Activated CD4-positive, CD25-positive, alpha-beta regulatory T cell (primary cell): Measurements from ENCODE around the gene TSG101.

Experiments
- DNase-seq, 4 experiments: peaks; one replicate each; lab custom pipeline; 2025; lab: John Stamatoyannopoulos, UW

TSG101 gene

GRCh38 chr11:18526521-18527296, at the start of gene TSG101:
Gene TSG101, minus strand, starts transcription at chr11:18526942. Its CDS starts 126 bp downstream, at chr11:18526816.
- DNase-seq: peak; percentile 80 to 89 (median 84)

DNA sequence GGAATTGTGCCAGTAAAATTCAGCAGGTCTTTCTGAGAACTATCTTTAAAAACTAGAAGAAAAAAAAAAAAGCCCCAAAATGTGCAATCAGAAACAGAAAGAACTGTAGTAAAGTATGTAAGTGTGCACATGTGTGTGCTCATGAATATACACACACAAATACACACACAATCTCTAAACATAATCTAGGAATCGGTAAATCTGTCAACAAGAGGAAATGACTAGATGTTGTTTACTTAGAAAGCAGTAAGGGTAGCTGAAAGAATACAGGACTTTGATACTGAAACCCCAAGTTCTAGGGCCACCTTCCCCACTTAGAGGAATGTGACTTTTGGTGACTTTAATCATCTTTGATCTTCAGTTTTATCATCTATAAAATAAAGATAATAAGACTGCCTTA, 48.6 kb upstream of the TSG101 start:
- no peak for DNase-seq

DNA sequence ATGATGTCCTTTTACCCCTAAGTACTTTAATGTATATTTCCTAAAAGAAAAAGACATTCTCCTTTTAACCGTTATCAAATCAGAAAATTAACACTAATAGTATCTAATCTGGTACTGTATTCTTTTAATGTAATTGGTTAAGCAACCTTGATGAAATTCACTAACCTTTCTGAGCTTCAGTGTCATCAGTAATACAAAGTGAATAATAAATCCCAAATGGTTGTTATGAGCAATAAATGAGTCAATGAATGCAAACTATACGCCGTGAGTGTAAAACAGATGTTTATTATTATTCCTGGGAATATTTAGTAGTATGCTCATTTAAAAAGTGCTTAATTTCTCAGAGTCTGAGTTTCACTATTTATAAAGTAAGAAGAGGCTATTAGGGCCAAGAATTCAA, 40.3 kb upstream of the TSG101 start:
- no peak for DNase-seq

DNA sequence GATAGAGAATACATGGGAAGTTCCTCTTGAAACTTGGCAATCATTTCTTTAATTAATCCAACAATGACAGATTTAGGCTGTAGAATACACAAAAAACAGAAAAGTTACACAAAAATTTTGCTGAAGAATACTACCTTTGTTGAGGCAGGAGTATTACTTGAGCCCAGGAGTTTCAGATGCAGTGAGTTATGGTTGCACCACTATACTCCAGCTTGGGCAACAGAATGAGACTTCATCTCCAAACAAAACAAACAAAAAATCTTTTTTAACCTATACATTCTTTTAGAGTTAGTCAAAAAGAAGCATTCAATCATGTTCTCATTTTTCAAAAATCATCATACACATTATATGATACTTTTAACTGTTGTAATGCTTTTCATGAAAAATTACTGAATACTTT, 39.7 kb upstream of the TSG101 start:
- no peak for DNase-seq

DNA sequence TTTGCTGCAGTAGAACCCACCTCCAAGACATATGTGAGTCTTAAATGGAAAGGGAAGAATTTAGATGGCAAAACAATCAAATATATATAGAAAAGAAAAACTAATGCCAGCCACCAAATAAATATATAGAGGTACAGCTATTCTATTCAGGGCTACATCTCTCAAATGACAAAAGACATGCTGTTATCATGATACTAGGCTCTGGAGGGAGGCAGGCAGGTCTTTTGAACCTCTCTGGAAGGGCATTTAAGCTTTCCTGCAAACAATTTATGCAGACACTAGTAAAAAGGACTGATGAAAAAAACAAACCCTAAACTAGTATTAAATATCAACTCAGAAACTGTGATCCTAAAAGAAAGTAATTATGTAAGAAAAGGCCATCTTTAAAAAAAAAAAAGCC, 37.4 kb upstream of the TSG101 start:
- DNase-seq: no peak

DNA sequence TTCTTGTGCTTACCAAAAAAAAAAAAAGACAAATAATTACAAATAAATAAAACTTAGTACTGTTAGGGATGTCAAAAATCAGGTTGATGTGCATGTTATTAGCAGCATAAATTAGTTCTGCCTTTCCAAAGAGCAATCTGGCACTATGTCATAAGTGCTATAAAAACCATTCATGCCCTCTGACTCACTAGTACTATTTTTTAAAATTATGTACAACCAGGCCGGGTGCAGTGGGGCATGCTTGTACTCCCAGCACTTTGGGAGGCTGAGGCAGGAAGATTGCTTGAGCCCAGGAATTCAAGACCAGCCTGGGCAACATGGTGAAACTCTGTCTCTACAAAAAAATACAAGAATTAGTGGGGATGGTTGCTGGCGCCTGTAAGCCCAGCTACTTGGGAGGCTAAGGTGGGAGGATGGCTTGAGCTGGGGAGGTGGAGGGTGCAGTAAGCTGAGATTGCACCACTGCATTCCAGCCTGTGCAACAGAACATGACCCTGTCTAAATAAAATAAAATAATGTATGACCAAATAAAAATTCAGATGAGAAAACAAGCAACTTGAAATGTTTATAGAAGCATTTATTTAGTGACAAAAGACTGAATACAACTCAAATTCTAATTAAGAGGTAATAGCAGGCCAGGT, 36.5 kb upstream of the TSG101 start:
- no peak for DNase-seq

DNA sequence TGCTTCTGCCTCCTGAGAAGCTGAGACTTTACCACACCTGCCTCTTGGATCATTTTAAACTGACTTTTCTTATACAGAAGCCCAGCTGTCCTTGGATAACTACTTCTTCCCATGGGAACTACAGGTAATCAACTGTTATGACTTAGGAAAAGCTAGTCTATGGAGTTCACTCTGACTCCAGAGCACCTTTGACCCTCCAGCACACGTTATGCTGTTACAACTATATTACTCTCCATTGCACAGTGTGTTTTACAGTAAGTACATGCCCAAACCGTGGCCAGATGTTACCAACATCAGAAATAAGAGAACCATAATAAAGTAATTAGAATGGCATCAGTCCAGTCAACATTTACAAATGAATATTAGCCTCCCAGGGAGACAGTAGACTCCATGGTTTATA, 21.3 kb upstream of the TSG101 start:
- no peak for DNase-seq

DNA sequence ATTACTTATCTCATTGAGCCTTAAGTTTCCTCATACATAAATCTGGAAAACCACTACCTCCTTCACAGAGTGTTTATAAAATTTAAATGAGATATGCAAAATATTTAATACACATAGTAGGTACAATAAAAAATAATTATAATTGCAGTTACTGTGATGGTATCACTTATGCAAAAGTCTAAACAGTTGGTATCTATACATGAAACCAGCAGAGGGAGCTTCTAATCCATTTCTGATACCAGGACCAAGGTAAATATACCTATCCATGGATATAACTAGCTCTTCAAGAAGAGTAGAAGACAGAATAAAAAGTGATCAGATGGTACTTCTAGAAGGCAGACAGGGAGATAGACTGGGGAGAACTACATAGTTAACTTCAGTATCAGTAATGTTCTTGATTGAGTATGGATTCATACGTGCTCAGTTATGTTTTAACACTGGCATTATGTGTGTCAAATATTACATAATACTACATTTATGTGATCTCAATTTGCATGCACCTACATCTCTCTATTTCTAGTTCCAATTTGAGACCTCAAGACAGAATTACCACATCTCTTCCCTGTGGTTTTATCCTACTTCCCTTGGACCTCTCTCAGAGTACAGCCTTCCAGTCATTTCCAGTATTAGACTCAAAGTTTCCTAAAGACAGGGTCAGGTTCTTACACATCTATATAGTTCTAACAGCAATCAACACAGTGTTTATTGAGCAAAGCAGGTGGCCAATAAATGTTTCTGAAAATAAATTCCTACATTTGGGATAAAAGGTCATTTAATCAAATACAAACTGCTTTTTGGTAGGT, 13.7 kb upstream of the TSG101 start:
- DNase-seq: no peak

DNA sequence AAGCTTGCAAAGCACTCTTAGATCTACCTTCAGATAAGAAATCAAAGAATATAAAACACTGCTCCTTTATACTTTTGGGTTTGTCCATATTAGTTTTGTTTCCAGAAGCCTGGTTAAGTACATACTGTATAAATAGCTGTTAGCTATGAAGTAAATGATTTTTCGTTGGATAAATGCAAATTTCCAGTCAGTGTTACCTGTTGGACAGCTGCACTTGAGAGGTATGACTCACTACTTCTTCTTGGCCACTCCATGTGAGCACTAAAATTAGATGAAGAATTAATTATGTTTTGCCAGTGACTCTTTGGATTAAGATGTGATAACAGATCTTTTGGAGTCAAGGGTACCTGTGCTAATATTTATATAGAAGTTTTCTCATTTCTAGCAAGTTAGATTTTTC, 9.5 kb upstream of the TSG101 start:
- DNase-seq: no peak

- DNase-seq: no peak
These were observed 7.5 kb upstream of the TSG101 start for GRCh38 chr11:18534245-18534644.

DNA sequence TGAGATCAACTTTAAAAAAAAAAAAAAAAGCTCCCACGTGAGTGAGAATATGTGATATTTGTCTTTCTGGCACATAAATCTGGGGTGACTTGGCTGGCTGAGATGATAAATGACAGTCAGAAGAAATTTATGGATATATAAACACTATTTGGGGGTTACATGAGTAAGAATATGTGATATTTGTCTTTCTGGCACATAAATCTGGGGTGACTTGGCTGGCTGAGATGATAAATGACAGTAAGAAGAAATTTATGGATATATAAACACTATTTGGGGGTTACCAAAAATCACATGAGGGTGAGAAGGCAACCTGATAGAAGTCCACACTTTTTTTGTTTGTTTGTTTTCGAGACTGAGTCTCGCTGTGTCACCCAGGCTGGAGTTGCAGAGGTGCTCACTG, 6.6 kb upstream of the TSG101 start:
- DNase-seq: no peak

DNA sequence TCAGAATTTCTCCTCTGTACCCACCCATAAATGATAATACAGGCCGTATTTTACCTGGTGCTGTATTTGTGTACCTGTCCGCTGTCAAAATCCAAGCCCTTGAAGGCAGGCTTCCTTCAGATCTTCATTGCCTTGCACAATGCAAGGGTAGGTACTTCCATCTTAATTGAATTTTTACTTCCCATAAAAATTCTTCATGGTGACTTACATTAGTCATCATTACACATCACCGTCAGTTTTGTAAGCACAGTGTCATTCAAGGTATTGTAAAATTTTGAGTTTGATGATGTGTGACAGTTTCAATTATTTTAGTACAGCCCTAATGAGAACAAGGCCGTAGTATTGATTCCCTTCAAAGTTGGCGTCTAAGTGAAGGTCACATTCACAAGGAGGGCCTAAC, 770 bp upstream of the TSG101 start:
- DNase-seq: no peak

- no peak for DNase-seq
These were observed 617 bp downstream of the TSG101 start for GRCh38 chr11:18526130-18526520.

DNA sequence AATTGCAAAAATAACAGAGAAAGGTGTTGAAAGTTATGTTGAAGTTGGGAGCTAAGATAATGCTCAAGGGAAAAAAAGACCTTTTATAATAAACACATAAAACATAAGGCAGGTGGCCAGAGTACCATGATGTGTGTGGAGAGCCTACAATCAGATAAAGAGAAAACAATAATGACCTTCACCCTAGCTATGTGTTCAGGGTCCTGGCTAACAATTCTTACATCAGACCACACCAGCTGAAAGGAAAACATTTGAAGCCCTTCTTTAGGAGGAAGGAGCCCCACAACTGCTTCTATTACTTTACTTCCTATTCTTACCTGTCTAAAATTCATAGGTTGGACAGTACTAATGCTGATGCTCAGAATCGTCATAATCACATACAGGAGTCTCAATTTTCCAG, 2.5 kb downstream of the TSG101 start:
- no peak for DNase-seq

DNA sequence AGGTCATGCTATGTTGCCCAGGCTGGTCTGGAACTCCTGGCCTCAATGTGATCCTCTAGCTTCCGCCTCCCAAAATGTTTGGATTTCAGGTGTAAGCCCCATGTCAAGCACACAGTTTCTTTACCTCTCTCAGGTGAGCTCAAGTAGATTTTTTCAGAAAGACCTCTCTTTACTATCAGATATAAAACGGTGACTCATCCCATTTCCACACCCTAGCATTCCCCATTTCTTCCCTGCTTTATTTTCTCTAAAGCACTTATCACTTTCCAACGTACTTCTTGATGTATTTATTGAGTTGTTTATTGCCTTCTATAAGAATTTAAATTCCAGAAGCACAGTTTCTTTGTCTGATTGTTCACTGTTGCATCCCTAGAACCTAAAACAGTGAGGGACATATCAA, 3.7 kb downstream of the TSG101 start:
- DNase-seq: no peak

- DNase-seq: no peak
These were observed 4.4 kb downstream of the TSG101 start for GRCh38 chr11:18522388-18522787.

DNA sequence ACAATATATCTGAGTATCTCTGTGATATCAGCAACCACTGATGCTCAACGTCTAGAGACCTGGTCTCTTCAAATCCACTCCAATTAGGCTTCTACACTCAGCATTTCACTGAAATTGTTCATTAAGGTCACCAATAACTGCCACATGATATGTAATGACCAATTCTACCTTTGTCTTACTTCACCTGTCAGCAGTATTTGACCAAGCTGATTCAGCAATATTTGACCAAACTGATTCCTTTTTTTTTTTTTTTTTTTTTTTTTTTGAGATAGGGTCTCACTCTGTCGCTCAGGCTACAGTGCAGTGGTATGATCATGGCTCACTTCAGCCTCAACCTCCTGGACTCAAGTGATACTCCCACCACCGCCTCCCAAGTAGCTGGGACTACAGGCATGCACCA, 5.6 kb downstream of the TSG101 start:
- DNase-seq: no peak

GRCh38 chr11:18502352-18502751, 24.4 kb downstream of the TSG101 start:
- DNase-seq: no peak

DNA sequence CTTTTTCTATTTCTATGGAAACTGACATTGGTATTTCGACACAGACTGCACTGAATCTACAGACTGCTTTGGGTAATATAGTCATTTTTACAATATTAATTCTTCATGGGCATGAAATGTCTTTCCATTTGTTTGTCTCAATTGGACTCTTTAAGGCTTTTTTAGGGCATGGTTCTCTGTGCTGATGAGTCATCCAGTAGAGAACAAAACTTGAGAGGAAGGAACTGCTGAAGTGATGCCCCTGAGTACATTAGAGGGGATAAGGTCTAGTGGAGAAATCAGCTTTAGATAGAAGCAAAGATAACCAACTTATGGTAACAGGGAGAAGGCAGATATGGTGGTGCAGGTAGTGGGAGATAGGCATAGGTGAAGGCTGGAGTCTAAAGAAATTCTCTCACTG, 25.1 kb downstream of the TSG101 start:
- no peak for DNase-seq

GRCh38 chr11:18498039-18498438, 28.7 kb downstream of the TSG101 start:
- DNase-seq: no peak

- no peak for DNase-seq
These were observed 31.0 kb downstream of the TSG101 start for GRCh38 chr11:18495703-18496102.

GRCh38 chr11:18495271-18495670, 31.5 kb downstream of the TSG101 start:
- no peak for DNase-seq

DNA sequence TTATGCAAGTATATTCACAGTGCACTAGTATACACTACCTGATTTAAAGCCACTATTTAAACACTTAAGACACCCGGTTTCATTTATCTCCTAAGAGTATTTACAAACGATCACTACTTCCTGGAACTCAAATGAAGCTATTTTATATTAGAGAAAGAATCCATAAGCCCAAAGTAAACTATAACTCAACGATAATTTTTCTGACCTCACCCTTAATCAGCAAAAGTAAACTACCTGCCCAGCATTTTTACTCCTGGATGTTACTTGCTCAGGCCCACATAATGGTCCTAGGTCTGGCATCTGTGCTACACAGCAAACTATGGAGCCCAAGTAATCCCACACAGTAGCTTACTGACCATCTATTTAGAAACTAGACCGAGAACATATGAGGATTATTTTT, 33.4 kb downstream of the TSG101 start:
- no peak for DNase-seq
